ENCODE data around the gene SYPL2.

SYPL2 gene

GRCh38 chr1:109457819-109458218 lies 8.5 kb upstream of the SYPL2 start:
- H2AFZ ChIP-seq (ENCODE audit: low read depth, low read length), result no peak overlapping the region
- peaks cover 2% of the 10 kb centered on the region for H3K27me3 ChIP-seq (ENCODE audit: insufficient read depth, low read length, poor library complexity)
- H3K4me2 ChIP-seq (ENCODE audit: insufficient read depth, low read length), result no peak overlapping the region
- H4K20me1 ChIP-seq (ENCODE audit: insufficient read depth, low read length), result no peaks in the 10 kb centered on the region
- ATAC-seq (ENCODE audit: insufficient read depth, low read depth), result no peak
- no peak for DNase-seq
- H3K9ac ChIP-seq (ENCODE audit: low read depth, low read length), result no peak overlapping the region
- peaks cover 18% of the 10 kb centered on the region for H3K9me3 ChIP-seq (ENCODE audit: insufficient read depth, low read length, severe bottlenecking)
- no peaks in the 10 kb centered on the region for H3K36me3 ChIP-seq (ENCODE audit: insufficient read depth, low read length)
- H3K4me3 ChIP-seq (ENCODE audit: low read depth in 1 of 2, low read length in 2 of 2), result no peak overlapping the region
- no peak for TF ChIP-seq EZH2 (IDR thresholded peaks at IDR 0.05; ENCODE audit: borderline replicate concordance, low read depth, low read length, severe bottlenecking)
- no peak for TF ChIP-seq CTCF (IDR thresholded peaks at IDR 0.05; ENCODE audit: borderline replicate concordance, extremely low read depth, low read length, poor library complexity, severe bottlenecking)
- no peak overlapping the region for H3K27ac ChIP-seq (ENCODE audit: low read length)
- no peaks in the 10 kb centered on the region for H3K4me1 ChIP-seq (ENCODE audit: insufficient read depth, low read length)
- H3K79me2 ChIP-seq (ENCODE audit: insufficient read depth, low read length), result no peaks in the 10 kb centered on the region

- no peak for ATAC-seq (ENCODE audit: insufficient read depth, low read depth)
- H3K27me3 ChIP-seq (ENCODE audit: insufficient read depth, low read length, poor library complexity), result peaks cover 16% of the 10 kb centered on the region
- H3K4me2 ChIP-seq (ENCODE audit: insufficient read depth, low read length), result no peak overlapping the region
Measured at GRCh38 chr1:109466125-109466451, 258 bp upstream of the SYPL2 start.

GRCh38 chr1:109467301-109467777 lies 993 bp downstream of the SYPL2 start:
- Histone ChIP-seq H3K9me3 (ENCODE audit: insufficient read depth, low read length, severe bottlenecking) (no peaks in the 10 kb centered on the region), H3K9ac (ENCODE audit: low read depth, low read length) (no peak overlapping the region), H3K4me1 (ENCODE audit: insufficient read depth, low read length) (no peaks in the 10 kb centered on the region), H3K27me3 (ENCODE audit: insufficient read depth, low read length, poor library complexity) (peaks cover 16% of the 10 kb centered on the region), H3K27ac (ENCODE audit: low read length) (no peak overlapping the region), H3K36me3 (ENCODE audit: insufficient read depth, low read length) (no peaks in the 10 kb centered on the region), H3K4me3 (ENCODE audit: low read depth in 1 of 2, low read length in 2 of 2) (no peak overlapping the region), H3K4me2 (ENCODE audit: insufficient read depth, low read length) (no peak overlapping the region), H2AFZ (ENCODE audit: low read depth, low read length) (no peak overlapping the region), H4K20me1 (ENCODE audit: insufficient read depth, low read length) (no peaks in the 10 kb centered on the region), H3K79me2 (ENCODE audit: insufficient read depth, low read length) (no peaks in the 10 kb centered on the region)
- TF ChIP-seq EZH2 (IDR thresholded peaks at IDR 0.05; ENCODE audit: borderline replicate concordance, low read depth, low read length, severe bottlenecking) (no peak), CTCF (IDR thresholded peaks at IDR 0.05; ENCODE audit: borderline replicate concordance, extremely low read depth, low read length, poor library complexity, severe bottlenecking) (no peak)
- no peak for ATAC-seq (ENCODE audit: insufficient read depth, low read depth)
- DNase-seq, result no peak

More at GRCh38 chr1:109466125-109466451, 258 bp upstream of the SYPL2 start:
- no peaks in the 10 kb centered on the region for H3K36me3 ChIP-seq (ENCODE audit: insufficient read depth, low read length)
- no peaks in the 10 kb centered on the region for H3K4me1 ChIP-seq (ENCODE audit: insufficient read depth, low read length)
- H3K4me3 ChIP-seq (ENCODE audit: low read depth in 1 of 2, low read length in 2 of 2), result no peak overlapping the region
- DNase-seq, result no peak
- TF ChIP-seq CTCF (IDR thresholded peaks at IDR 0.05; ENCODE audit: borderline replicate concordance, extremely low read depth, low read length, poor library complexity, severe bottlenecking) (no peak), EZH2 (IDR thresholded peaks at IDR 0.05; ENCODE audit: borderline replicate concordance, low read depth, low read length, severe bottlenecking) (no peak)
- no peaks in the 10 kb centered on the region for H3K79me2 ChIP-seq (ENCODE audit: insufficient read depth, low read length)
- no peak overlapping the region for H3K27ac ChIP-seq (ENCODE audit: low read length)
- H4K20me1 ChIP-seq (ENCODE audit: insufficient read depth, low read length), result no peaks in the 10 kb centered on the region
- no peak overlapping the region for H3K9ac ChIP-seq (ENCODE audit: low read depth, low read length)
- no peak overlapping the region for H2AFZ ChIP-seq (ENCODE audit: low read depth, low read length)
- no peaks in the 10 kb centered on the region for H3K9me3 ChIP-seq (ENCODE audit: insufficient read depth, low read length, severe bottlenecking)

GRCh38 chr1:109468061-109468460 lies 1.7 kb downstream of the SYPL2 start:
- no peaks in the 10 kb centered on the region for H4K20me1 ChIP-seq (ENCODE audit: insufficient read depth, low read length)
- no peaks in the 10 kb centered on the region for H3K79me2 ChIP-seq (ENCODE audit: insufficient read depth, low read length)
- no peak for ATAC-seq (ENCODE audit: insufficient read depth, low read depth)
- no peak overlapping the region for H3K4me3 ChIP-seq (ENCODE audit: low read depth in 1 of 2, low read length in 2 of 2)
- TF ChIP-seq EZH2 (IDR thresholded peaks at IDR 0.05; ENCODE audit: borderline replicate concordance, low read depth, low read length, severe bottlenecking) (no peak), CTCF (IDR thresholded peaks at IDR 0.05; ENCODE audit: borderline replicate concordance, extremely low read depth, low read length, poor library complexity, severe bottlenecking) (no peak)
- H3K27ac ChIP-seq (ENCODE audit: low read length), result no peak overlapping the region
- H3K4me2 ChIP-seq (ENCODE audit: insufficient read depth, low read length), result no peak overlapping the region
- no peak for DNase-seq
- H3K9me3 ChIP-seq (ENCODE audit: insufficient read depth, low read length, severe bottlenecking), result no peaks in the 10 kb centered on the region
- H3K27me3 ChIP-seq (ENCODE audit: insufficient read depth, low read length, poor library complexity), result peaks cover 15% of the 10 kb centered on the region
- no peak overlapping the region for H3K9ac ChIP-seq (ENCODE audit: low read depth, low read length)
- H2AFZ ChIP-seq (ENCODE audit: low read depth, low read length), result no peak overlapping the region
- no peaks in the 10 kb centered on the region for H3K36me3 ChIP-seq (ENCODE audit: insufficient read depth, low read length)
- H3K4me1 ChIP-seq (ENCODE audit: insufficient read depth, low read length), result no peaks in the 10 kb centered on the region
